Esophagus muscularis mucosa (tissue), 4 donors: Measurements from ENCODE around the gene PDE4D.

ENCODE experiments used
- EP300 ChIP-seq: sonication (generic); formaldehyde crosslinking; IDR thresholded peaks from one replicate; pipeline ENCODE4 v1.6.1; 2017; ENCODE audit warnings: antibody characterized with exemption
- POLR2A ChIP-seq: fragments of 450-650 bp; IDR thresholded peaks from one replicate; pipeline ENCODE4 v1.6.1; 2017; ENCODE audit warnings: antibody characterized with exemption, moderate library complexity, mild to moderate bottlenecking, low read depth
- POLR2AphosphoS5 ChIP-seq, 2 donors: sonication (generic); formaldehyde crosslinking; IDR thresholded peaks; one replicate each; pipeline ENCODE4 v1.6.1; 2017; ENCODE audit warnings: antibody characterized with exemption in 2 of 2
- TF ChIP-seq, protein P1 (sequence below), 3 experiments: fragments of 200-600 bp in 2 of 3; fragments of 450-650 bp in 1 of 3; sonication (generic) in 2 of 3; IDR thresholded peaks; one replicate each; pipeline ENCODE4 v1.5.1; 2017 to 2019; ENCODE audit warnings: antibody characterized with exemption in 3 of 3, mild to moderate bottlenecking in 2 of 3, moderate library complexity in 1 of 3

DNA sequence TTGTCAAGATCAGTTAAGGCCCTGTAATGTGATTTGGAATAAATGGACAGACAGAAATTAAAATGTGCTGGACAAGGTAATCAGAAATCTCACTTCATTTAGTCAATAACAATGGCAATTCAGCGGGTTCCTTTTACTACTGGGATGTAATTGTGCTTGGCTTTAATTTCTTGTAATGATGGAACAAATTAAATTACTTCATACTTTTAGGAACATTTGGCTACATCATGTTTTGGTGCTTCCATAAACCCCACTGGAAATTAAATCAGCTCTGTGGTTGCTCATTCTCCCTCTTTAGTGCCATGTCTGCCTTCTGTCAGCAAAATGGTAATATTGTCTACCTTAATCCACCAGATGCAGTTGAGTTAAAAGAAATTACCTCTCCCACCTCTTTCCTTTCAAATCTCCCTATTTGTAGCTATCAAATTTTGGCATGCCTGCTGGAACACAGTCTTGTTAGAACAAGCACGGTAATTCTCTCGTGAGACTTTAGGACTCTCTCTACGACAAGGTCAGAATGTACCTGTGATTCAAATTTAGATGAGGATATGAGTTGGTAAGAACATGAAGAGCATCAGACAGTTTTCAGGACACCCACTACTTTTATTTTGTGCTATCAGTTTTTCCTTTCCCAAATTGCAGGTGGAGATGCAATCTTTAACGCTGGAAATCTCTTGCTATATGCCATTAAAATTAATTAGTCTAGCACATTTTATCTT, 834.4 kb downstream of the PDE4D start:
- TF ChIP-seq EP300 (no peak), POLR2AphosphoS5 (IDR thresholded peaks at IDR 0.05) (no peak), POLR2A (no peak)
- TF ChIP-seq, protein P1, sequence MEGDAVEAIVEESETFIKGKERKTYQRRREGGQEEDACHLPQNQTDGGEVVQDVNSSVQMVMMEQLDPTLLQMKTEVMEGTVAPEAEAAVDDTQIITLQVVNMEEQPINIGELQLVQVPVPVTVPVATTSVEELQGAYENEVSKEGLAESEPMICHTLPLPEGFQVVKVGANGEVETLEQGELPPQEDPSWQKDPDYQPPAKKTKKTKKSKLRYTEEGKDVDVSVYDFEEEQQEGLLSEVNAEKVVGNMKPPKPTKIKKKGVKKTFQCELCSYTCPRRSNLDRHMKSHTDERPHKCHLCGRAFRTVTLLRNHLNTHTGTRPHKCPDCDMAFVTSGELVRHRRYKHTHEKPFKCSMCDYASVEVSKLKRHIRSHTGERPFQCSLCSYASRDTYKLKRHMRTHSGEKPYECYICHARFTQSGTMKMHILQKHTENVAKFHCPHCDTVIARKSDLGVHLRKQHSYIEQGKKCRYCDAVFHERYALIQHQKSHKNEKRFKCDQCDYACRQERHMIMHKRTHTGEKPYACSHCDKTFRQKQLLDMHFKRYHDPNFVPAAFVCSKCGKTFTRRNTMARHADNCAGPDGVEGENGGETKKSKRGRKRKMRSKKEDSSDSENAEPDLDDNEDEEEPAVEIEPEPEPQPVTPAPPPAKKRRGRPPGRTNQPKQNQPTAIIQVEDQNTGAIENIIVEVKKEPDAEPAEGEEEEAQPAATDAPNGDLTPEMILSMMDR (IDR thresholded peaks at IDR 0.05): no peak
